HG03175 (cell line): ENCODE data around the gene MAPK8IP3.

Experiments
- ATAC-seq: cut with Tn5 transposase; IDR thresholded peaks from one replicate; pipeline ENCODE4 v1.9.1; 2021; ENCODE audit warnings: mild to moderate bottlenecking, moderate library complexity; ENCODE audit not compliant: unreplicated experiment

The MAPK8IP3 gene, protein sequence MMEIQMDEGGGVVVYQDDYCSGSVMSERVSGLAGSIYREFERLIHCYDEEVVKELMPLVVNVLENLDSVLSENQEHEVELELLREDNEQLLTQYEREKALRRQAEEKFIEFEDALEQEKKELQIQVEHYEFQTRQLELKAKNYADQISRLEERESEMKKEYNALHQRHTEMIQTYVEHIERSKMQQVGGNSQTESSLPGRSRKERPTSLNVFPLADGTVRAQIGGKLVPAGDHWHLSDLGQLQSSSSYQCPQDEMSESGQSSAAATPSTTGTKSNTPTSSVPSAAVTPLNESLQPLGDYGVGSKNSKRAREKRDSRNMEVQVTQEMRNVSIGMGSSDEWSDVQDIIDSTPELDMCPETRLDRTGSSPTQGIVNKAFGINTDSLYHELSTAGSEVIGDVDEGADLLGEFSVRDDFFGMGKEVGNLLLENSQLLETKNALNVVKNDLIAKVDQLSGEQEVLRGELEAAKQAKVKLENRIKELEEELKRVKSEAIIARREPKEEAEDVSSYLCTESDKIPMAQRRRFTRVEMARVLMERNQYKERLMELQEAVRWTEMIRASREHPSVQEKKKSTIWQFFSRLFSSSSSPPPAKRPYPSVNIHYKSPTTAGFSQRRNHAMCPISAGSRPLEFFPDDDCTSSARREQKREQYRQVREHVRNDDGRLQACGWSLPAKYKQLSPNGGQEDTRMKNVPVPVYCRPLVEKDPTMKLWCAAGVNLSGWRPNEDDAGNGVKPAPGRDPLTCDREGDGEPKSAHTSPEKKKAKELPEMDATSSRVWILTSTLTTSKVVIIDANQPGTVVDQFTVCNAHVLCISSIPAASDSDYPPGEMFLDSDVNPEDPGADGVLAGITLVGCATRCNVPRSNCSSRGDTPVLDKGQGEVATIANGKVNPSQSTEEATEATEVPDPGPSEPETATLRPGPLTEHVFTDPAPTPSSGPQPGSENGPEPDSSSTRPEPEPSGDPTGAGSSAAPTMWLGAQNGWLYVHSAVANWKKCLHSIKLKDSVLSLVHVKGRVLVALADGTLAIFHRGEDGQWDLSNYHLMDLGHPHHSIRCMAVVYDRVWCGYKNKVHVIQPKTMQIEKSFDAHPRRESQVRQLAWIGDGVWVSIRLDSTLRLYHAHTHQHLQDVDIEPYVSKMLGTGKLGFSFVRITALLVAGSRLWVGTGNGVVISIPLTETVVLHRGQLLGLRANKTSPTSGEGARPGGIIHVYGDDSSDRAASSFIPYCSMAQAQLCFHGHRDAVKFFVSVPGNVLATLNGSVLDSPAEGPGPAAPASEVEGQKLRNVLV (N-terminal part only)

DNA sequence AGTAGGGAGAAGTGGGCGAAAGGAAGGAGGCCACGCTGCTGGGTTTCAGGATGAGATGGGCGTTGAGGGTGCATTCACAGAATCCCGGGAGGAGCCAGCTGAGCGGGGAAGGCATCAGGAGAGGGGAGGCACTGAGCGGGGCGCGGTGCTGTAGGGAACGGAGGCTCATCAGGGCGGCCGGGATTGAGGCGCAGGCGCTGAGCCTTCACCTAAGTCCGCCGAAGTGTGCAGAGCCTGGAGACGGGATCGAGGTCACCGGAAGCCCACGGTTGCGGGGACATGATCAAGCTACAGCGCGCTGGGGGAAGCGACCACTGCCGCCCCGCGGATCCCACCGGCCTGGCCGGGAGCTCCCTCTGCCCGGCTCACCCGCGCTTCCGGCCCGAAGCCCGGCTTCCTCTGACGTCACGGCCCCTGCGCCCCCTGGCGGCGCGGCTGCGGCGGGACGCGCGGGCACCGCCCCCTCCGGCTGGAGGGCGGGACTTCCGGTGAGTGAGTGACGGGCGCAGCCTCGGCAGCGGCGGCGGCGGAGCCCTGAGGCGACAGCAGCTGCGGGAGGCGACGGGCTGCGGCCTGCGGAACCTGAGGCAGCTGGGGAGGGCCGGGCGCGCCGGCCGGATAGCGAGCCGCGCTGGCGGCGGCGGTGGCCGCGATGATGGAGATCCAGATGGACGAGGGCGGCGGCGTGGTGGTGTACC, at the start of gene MAPK8IP3:
MAPK8IP3 (plus strand) TSS at position 508 of the 698 bp plus-strand sequence; CDS start at position 653, 145 bp downstream.
- ATAC-seq = peak; percentile 85

- no peak for ATAC-seq
Observed at GRCh38 chr16:1656808-1657617, 49.0 kb upstream of the MAPK8IP3 start.

DNA sequence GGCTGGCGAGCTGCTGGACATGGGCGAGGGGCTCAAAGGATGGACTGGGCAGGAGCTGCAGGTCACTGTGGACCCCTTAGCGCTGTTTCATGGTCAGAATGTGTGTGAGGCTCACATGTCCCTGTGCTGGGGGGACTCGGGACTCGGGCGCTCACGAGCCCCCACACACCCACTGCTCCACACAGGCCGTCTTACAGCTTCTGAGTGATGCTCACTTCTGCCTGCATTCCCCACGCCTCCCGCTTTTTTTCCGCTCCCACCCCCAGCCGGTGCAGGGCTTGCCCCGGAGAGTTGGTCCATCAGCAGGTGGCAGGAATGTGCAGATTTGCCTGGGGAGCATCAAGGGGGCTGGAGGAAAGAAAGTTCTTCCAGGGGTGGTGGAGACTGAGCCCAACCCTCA, 48.2 kb upstream of the MAPK8IP3 start:
- no peak for ATAC-seq

GRCh38 chr16:1659031-1659430, 47.0 kb upstream of the MAPK8IP3 start:
- no peak for ATAC-seq

GRCh38 chr16:1661826-1662225, 44.2 kb upstream of the MAPK8IP3 start:
- no peak for ATAC-seq

DNA sequence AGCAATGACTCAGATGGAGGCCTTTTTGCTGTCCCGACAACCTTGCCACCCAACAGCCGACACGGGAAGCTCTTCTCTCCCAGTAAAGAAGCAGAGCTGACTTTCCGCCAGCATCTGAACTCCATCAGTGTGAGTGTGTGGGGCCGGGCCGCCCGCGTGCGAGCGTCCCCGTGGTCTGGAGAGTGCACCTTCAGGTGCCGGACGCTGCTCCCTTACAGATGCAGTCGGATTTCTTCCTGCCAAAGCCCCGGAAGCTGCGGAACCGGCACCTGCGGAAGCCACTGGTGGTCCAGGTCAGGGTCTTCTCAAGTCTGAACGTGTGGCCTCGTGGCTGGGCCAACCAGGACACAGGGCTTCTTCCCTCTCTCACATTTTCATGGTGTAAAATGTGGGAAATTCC, 43.5 kb upstream of the MAPK8IP3 start:
- no peak for ATAC-seq

GRCh38 chr16:1665829-1666228, 40.2 kb upstream of the MAPK8IP3 start:
- no peak for ATAC-seq

DNA sequence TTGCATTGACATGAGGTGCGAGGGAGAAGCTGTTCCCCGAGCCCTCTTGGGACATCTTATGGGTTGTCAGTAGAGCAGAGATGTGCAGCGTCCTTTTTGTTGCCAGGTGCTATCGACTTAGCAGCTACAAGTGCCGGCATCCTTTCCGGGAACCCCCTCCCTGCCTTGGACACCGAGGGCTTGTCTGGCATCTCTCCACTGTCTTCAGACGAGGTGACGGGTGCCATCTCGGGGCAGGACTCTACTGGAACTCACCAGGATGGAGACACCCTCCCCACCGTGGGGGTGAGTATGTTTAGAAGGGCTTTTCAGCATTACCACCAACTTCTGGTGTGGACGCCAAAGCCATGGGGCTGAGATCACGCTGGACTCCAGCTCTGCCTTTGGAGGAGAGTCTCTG, 39.7 kb upstream of the MAPK8IP3 start:
- ATAC-seq = no peak

GRCh38 chr16:1667271-1667670, 38.7 kb upstream of the MAPK8IP3 start:
- no peak for ATAC-seq

GRCh38 chr16:1667916-1668315, 38.1 kb upstream of the MAPK8IP3 start:
- no peak for ATAC-seq

- no peak for ATAC-seq
Observed at GRCh38 chr16:1668612-1669319, 37.2 kb upstream of the MAPK8IP3 start.

GRCh38 chr16:1669698-1670097, 36.3 kb upstream of the MAPK8IP3 start:
- no peak for ATAC-seq

DNA sequence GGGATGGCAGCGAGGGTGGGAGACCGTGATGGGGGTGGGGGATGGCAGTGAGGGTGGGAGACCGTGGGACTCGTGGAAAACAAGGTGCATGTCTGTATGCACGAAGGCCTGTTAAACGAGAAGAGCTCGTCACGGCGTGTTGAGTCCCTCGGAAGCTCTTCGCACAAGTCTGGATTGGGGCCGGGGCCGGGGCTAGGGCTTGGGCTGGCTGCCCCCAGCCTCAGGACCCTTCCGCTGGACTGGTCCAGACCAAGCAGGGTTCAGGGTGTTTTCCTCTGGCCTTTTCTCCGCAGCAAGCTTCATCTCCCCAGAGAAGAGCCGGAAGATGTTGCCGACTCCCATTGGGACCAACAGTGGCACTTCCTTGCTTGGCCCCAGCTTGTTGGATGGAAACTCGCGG, 35.6 kb upstream of the MAPK8IP3 start:
- ATAC-seq = no peak

DNA sequence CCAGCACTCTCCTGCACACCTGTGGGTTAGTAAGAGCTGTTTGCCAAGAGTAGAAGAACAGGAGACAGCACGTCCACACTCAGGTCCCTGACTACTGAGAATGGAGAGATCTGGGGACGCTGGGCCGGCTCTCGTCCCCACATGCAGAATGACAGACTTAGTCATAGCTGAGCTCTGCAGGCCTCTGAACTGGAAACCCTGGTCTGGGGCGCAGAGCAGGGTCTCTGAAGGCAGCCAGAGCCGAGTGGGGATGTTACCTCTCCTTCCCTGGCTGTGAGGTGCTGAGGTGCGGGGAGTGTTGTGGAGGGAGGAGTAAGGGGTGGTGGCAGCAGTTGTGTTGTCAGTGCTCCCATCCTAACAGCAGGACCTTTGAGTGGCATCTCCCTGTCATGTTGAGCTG, 35.1 kb upstream of the MAPK8IP3 start:
- no peak for ATAC-seq

GRCh38 chr16:1673424-1674151, 32.4 kb upstream of the MAPK8IP3 start:
- no peak for ATAC-seq

- ATAC-seq = no peak
Observed at GRCh38 chr16:1674306-1674705, 31.7 kb upstream of the MAPK8IP3 start.

DNA sequence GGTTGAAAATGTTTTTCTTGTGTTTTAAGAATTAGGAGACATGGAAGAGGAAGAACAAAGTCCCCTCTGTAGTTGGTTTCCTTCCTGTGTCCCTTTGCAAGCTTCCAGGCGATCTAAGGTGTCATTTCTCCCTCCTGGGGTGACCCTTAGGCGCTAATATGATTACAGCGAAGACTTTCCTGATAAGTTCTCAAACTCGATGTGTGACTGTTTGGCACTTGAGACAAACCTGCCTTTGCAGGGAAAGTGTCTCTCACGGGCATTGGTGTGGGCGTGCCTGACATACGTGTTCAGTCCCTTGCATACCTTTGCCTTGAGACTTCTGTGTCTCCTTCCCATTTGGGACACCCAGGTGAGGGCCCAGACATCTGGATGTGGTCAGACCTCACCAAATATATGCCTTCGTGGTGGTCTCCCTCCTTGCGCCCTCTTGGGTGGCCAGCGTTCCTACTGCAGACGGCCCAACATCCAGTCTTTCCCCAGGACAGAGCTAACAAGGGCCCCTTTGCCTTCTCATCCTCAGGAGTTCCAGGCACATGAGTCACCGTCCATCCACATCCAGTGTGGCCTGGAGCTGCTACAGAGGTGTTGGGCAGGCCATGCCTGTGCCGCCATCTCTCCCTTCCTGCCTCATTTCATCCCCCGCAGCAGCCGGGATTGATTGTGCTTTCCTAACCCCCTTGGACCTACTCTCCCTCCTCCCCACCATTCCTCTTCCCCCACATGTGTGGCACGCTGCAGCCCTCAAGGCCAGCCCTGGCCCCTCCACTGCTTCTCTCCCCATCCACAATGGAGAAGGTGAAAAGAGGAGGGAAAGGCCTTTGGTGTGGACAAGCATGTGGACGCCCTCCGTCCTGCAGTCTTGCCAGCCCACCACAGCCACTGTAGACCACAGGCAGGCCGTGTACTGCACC, 31.0 kb upstream of the MAPK8IP3 start:
- ATAC-seq = no peak
